Hematopoietic multipotent progenitor cell treated with erythropoietin and hydrocortisone succinate and interleukin-3 and kit ligand, for 4 days (in vitro differentiated cells): ENCODE results near the gene ABCF2.

Experiments used
- DNase-seq: peaks from one replicate; pipeline ENCODE4 v3.0.0-alpha.2; 2015

The ABCF2 gene

GRCh38 chr7:151252561-151252835, 25.5 kb upstream of the ABCF2 start:
- DNase-seq: no peak

- DNase-seq: peak; percentile 32
Measured at GRCh38 chr7:151251689-151252560, 24.9 kb upstream of the ABCF2 start.

DNA sequence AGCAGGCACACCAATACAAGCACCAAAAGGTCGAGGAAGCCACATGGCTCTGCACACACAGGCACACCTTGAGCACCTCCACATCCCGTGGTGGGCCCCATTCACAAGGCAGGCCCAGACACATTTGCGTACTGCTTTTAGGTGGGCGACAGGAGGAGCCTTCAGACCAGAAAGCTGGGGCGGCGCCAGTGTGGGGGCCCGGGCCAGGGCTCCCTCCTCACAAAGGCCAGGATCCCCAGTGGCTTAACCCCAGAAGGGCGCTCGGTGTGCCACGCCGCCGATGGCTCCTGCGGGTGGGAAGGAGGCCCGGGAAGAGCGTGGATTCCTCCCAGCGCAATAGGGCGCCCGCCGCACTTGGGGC, 24.3 kb upstream of the ABCF2 start:
- no peak for DNase-seq

GRCh38 chr7:151250181-151251132, 23.5 kb upstream of the ABCF2 start:
- DNase-seq: no peak

DNA sequence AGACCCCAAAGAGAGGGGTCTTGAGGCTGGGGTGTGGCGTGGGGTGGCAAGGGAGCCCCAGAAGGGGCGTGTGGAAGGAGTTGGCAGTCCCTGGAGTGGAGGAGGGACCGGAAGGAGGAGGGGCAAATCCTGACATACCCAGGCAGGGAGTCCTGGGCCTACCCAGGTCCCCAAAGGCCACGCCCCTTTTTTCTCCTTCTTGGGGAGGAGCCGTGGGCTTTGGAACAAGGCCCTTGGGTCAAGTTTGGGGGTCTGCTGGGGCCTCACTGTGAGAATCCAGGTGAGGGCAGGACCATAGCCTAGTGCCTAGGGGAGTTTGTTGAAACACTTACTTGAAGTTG, 22.7 kb upstream of the ABCF2 start:
- peak; percentile 20 for DNase-seq

- DNase-seq: peak; percentile 78
Measured at GRCh38 chr7:151249034-151249731, 22.2 kb upstream of the ABCF2 start.

DNA sequence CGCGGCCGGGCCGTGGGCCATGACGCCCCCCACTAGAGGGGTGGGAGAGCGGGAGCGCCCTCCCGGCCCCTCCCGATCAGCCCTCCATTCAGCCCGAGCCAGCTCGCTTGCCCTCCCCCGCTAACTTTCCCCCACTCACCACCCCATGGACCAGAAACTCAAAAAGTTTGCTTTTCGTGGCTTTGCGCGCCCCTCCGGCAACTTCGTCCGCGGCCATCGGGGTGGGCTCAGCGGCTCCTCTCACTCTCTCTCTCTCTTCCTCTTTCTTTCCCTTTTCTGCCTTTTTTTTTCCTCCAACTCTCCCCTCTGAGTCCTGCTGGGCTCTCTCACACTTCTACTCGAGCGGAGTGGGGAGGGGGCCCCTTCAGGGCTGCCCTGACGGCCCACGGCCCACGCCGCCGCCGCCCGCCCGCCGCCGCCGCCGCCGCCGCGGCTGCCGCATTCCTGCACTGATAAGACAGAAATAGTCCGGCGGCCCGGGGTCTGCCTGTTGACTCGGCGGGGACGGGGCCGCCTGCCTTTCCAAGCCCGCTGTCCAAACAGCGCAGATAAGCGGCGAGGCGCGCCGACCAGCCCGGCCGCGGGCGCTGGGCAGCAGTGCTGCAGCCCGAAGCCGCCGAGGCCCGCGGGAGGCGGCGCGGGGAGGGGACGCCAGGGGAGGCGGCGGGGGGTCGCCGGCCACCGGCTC, 21.5 kb upstream of the ABCF2 start, which contains the start of gene SMARCD3:
TSS of gene SMARCD3 (minus strand) at position 349 of the 688 bp plus-strand sequence. CDS start at position 217, 132 bp downstream.
- DNase-seq: peak; percentile 56

- DNase-seq: peak; percentile 12
Measured at GRCh38 chr7:151247611-151248345, 20.8 kb upstream of the ABCF2 start.

DNA sequence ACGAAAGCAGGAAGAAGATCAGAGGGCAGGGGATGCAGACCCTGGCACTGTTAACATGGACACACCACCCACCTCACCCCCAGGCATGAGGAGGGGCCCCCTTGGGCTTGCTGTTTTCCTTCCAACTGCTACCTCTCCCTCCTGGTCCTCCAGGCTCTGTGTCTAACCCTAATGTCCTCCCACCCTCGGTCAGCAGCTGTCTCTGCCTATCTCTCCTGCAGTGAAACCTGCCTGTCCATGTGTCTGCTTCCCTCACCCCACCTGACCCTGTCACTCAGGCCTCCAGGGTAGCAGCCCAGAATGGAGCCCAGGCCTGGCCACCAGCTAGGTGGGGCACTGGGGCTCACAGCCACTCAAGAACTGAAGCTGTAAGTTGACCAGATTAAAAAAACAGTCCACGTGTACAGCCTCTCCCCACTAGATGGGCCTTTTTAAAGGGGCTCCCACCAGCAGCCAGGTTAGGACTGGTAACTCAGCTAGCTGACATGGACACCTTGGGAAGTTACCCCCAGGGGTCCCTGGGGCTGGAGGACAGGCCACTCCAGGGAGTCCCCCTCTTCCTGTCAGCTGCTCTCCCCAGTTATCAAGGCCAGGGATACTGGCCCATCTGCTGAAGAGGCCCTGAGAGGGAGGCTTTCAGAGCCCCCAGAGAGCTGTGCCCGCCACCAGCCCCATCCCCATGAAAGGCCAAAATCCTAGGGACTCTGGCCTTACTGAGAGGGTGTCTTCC, 20.0 kb upstream of the ABCF2 start:
- DNase-seq: peak; percentile 8

DNA sequence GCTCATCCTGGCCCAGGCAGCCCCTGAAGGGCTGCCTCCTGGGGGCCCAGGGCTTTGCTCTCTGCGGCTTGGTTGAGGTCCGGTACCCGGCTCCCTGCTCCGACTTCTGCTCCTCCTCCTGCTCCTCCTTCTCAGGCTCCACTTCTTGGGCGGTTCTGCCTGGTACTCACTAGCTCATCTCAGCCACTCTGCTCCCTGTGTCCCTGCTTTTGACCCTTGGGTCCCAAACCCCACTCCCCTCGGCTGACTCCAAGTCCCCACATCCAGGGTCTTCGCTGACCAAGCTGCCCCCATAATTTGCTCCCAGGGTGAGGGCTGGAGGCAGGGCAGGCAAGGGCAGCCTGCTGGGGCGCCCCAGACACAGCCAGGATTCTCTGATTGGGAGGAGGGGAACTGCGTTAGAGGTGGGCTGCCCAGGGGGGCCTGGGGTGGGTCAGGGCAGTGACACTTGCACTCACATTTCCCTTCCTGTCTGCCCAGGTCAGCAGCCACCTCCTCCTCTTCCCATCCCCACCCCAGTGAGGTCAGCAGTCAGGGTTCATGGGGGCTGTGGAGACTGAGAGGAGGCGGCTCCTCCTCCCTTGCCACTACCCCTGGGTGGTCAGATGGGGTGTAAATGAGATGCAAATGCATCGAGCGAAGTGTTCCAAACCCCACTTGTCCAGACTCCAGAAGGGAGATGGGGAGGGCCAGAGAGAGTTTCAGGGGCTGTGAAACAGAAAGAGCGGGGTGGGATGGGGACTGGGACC, 19.3 kb upstream of the ABCF2 start:
- no peak for DNase-seq

GRCh38 chr7:151245360-151246101, 18.5 kb upstream of the ABCF2 start:
- peak; percentile 73 for DNase-seq

DNA sequence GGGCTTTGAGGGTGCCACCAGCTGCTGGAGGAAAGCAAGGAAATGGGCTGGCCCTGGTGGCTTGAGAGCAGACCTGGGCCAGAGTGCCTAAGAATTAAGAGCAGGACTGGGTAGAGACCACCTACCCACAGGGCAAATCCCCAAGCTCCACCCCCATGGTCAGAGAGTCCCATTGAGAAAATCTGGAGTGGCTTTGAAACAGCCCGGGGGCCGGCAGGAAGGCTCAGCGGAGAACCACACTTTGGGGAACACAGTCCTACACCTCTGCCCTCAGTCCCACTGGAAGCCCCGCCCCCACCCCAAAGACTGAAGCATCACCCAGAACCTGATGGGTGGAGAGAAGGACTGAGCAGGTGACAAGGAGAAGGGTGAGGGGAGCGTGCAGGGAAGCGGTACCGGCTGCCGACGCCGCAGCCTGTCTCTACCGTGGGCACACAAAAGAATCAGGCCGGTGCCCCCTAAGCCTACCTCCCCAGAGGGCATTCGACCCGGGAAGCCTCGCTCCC, 17.9 kb upstream of the ABCF2 start:
- DNase-seq: peak; percentile 9

GRCh38 chr7:151244196-151244840, 17.3 kb upstream of the ABCF2 start:
- DNase-seq: peak; percentile 83

DNA sequence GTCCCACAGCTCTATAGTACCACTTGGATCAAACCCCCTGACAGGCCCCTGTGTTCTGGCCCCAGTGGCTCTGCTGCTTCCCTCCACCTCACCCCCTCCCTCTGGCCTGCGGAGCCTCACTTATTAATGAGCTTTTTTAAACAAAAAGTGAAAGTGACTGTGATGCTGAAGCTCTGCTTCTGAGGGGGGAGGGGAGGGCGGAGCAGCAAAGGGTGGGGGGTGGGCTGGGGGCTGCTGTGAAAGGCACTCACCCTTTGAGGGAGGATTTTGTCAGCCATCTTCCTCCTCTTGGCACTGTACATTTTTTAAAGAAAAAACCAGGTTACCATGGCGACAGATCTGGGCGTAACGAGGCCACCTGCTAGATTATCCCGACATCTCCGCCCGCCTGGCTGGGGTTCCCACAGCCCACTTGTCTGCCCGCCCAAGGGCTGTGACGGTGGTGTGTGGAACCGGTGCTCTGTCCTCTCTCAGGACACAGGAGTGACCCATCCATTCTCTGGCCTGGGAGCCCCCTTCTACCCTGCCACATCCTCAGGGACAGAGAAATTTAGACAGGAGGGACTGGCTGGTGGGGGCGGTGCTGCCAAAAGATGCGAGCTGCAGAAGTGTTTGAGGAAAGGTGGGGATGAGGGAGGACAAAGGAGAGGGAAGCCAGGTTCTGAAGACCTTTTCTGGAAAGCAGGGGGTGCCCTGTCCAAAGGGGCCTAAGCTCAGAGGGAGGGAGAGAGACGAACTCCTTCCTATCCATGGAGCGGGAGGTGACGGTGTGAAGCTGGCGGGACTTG, 16.6 kb upstream of the ABCF2 start:
- DNase-seq: peak; percentile 72

GRCh38 chr7:151243045-151243349, 16.0 kb upstream of the ABCF2 start:
- DNase-seq: no peak

- no peak for DNase-seq
Measured at GRCh38 chr7:151242159-151243044, 15.4 kb upstream of the ABCF2 start.

- DNase-seq: no peak
Measured at GRCh38 chr7:151241755-151242096, 14.7 kb upstream of the ABCF2 start.
